ENCODE data around the gene DIPK1A. TPM values are rescaled to one million over a fixed set of nuclear protein-coding genes. Genes with fewer than 3 reads are reported as not detected.
A peak's percentile ranks its signal among the peaks of the same experiment; 100 is the strongest.

DIPK1A gene
- total RNA-seq, 1 donor from 2014 or later, result 16.0 TPM

GRCh38 chr1:92964316-92964715 lies 3.1 kb upstream of the DIPK1A start:
- ATAC-seq (ENCODE audit: low read depth), result no peak
- H3K27me3 Mint-ChIP-seq, result no peaks in the 10 kb centered on the region
- H3K27ac Mint-ChIP-seq, result no peak overlapping the region
- H3K4me1 Mint-ChIP-seq, result peaks cover 25% of the 10 kb centered on the region
- TF ChIP-seq, protein P1, sequence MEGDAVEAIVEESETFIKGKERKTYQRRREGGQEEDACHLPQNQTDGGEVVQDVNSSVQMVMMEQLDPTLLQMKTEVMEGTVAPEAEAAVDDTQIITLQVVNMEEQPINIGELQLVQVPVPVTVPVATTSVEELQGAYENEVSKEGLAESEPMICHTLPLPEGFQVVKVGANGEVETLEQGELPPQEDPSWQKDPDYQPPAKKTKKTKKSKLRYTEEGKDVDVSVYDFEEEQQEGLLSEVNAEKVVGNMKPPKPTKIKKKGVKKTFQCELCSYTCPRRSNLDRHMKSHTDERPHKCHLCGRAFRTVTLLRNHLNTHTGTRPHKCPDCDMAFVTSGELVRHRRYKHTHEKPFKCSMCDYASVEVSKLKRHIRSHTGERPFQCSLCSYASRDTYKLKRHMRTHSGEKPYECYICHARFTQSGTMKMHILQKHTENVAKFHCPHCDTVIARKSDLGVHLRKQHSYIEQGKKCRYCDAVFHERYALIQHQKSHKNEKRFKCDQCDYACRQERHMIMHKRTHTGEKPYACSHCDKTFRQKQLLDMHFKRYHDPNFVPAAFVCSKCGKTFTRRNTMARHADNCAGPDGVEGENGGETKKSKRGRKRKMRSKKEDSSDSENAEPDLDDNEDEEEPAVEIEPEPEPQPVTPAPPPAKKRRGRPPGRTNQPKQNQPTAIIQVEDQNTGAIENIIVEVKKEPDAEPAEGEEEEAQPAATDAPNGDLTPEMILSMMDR (IDR thresholded peaks at IDR 0.05), result no peak
- H3K36me3 Mint-ChIP-seq (ENCODE audit: low read depth), result peaks cover 11% of the 10 kb centered on the region
- H3K4me3 Mint-ChIP-seq, result no peak overlapping the region
- ChIA-PET CTCF (interaction anchor here (4.9 to 8.7 kb wide), 2 partner anchors 8 to 29 kb away, joined by 26 to 199 read pairs; no protein-coding TSS in a partner anchor), POLR2A (interaction anchor here (0.6 to 6.1 kb wide), 3 partner anchors 10 to 29 kb away, joined by 3 to 375 read pairs (median 5); no protein-coding TSS in a partner anchor)
- intact Hi-C loops (cut with micrococcal nuclease), result loop anchor here (5.0 kb wide), 3 partner anchors 37 to 883 kb away; partner anchors contain the start of gene DR1
- no peak for DNase-seq
- H3K9me3 Mint-ChIP-seq, result no peaks in the 10 kb centered on the region

GRCh38 chr1:92961896-92962752 lies 862 bp upstream of the DIPK1A start:
- no peaks in the 10 kb centered on the region for H3K9me3 Mint-ChIP-seq
- H3K36me3 Mint-ChIP-seq (ENCODE audit: low read depth), result peaks cover 21% of the 10 kb centered on the region
- no peak for DNase-seq

DNA sequence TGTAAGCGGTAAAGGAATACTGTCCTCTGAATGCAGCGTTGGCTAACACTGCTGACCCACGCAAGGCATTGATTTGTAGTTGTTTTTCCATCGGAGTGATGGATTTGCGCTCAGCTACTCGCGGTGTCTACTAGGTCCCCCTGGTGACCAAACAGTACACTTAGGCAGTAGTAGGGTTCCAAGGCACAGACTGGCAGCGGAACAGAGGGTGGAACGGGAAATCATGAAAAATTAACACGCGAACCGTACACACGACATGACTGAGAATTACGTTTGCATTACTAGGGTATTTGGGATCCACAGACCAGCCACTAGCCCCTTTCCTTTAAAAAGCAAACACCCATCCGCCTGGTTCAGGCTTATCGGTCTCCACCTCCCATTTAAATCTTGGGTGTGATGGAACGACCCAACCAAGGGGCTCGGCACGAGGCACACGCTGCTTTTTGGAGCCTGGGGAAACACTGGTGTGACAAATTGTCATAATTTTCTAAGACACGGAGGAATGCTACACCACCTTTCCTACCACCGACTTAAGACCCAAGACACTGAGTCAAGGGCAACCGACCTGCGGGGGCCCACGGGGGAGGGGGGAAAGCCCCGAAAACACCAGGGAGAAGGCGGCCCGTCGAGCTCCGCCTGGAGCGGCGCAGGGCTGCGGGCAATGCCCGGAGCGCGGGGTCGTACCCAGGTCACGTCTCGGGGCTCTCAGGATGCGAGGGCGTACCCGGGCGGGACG lies 699 bp downstream of the DIPK1A start:
- POLR2A ChIA-PET, result interaction anchor here (0.6 to 6.1 kb wide), 28 partner anchors 8 to 789 kb away, joined by 3 to 375 read pairs (median 5); partner anchors contain the start of genes DR1, MTF2 and RPL5

More at GRCh38 chr1:92961896-92962752, 862 bp upstream of the DIPK1A start:
- TF ChIP-seq, protein P1 (IDR thresholded peaks at IDR 0.05), result no peak
- peak; percentile 51 for ATAC-seq (ENCODE audit: low read depth)
- Mint-ChIP-seq H3K27me3 (no peaks in the 10 kb centered on the region), H3K4me3 (no peak overlapping the region), H3K27ac (no peak overlapping the region), H3K4me1 (peaks cover 31% of the 10 kb centered on the region)
- POLR2A ChIA-PET, result interaction anchor here (0.6 to 6.1 kb wide), 30 partner anchors 10 to 889 kb away, joined by 3 to 375 read pairs (median 6); partner anchors contain the start of genes DR1, EVI5, MTF2 and RPL5
- intact Hi-C loops (cut with micrococcal nuclease), result loop anchor here (1.0 to 5.0 kb wide), 9 partner anchors 13 to 885 kb away; partner anchors contain the start of genes CCDC18, DR1, EVI5 and MTF2
- CTCF ChIA-PET, result interaction anchor here (0.6 to 8.7 kb wide), 12 partner anchors 9 to 104 kb away, joined by 3 to 199 read pairs (median 18); no protein-coding TSS in a partner anchor

GRCh38 chr1:92958203-92958970 lies 2.9 kb downstream of the DIPK1A start:
- DNase-seq (no peak), ATAC-seq (ENCODE audit: low read depth) (no peak)
- Mint-ChIP-seq H3K4me3 (peak overlapping the region; percentile 20), H3K36me3 (ENCODE audit: low read depth) (peaks cover 21% of the 10 kb centered on the region), H3K4me1 (peaks cover 57% of the 10 kb centered on the region), H3K27ac (peak overlapping the region; percentile 33), H3K9me3 (no peaks in the 10 kb centered on the region), H3K27me3 (no peaks in the 10 kb centered on the region)
- ChIA-PET POLR2A (interaction anchor here (0.8 to 1.4 kb wide), 5 partner anchors 10 to 126 kb away, joined by 3 to 6 read pairs (median 4); partner anchors contain the start of gene RPL5), CTCF (interaction anchor here (0.8 to 8.7 kb wide), 13 partner anchors 9 to 126 kb away, joined by 3 to 199 read pairs (median 4); partner anchors contain the start of gene RPL5)
- TF ChIP-seq, protein P1 (IDR thresholded peaks at IDR 0.05), result no peak
- intact Hi-C loops (cut with micrococcal nuclease), result no loop called here

More for the DNA sequence above, 699 bp downstream of the DIPK1A start:
- H3K27me3 Mint-ChIP-seq, result no peaks in the 10 kb centered on the region
- peaks cover 46% of the 10 kb centered on the region for H3K4me1 Mint-ChIP-seq
- ATAC-seq (ENCODE audit: low read depth) (peak; percentile 49), DNase-seq (no peak)
- H3K36me3 Mint-ChIP-seq (ENCODE audit: low read depth), result peaks cover 21% of the 10 kb centered on the region
- H3K9me3 Mint-ChIP-seq, result no peaks in the 10 kb centered on the region
- H3K27ac Mint-ChIP-seq, result peak overlapping the region; percentile 98
- H3K4me3 Mint-ChIP-seq, result peak overlapping the region; percentile 96
- TF ChIP-seq, protein P1 (IDR thresholded peaks at IDR 0.05), result no peak
- CTCF ChIA-PET, result interaction anchor here (0.7 to 8.7 kb wide), 24 partner anchors 7 to 211 kb away, joined by 3 to 199 read pairs (median 6); partner anchors contain the start of genes MTF2 and RPL5
- intact Hi-C loops (cut with micrococcal nuclease), result loop anchor here (1.0 to 5.0 kb wide), 10 partner anchors 9 to 887 kb away; partner anchors contain the start of genes CCDC18, DR1, EVI5 and TMED5
